GM19468 (cell line): Measurements from ENCODE around the gene ATXN10.

ENCODE experiments used
- ATAC-seq: cut with Tn5 transposase; IDR thresholded peaks from one replicate; pipeline ENCODE4 v1.9.1; 2021; ENCODE audit warnings: mild to moderate bottlenecking, moderate library complexity, moderate number of reproducible peaks; ENCODE audit not compliant: unreplicated experiment; ENCODE audit errors: extremely low read depth

ATXN10 gene

GRCh38 chr22:45838305-45838887 lies 166.8 kb downstream of the ATXN10 start:
- no peak for ATAC-seq

DNA sequence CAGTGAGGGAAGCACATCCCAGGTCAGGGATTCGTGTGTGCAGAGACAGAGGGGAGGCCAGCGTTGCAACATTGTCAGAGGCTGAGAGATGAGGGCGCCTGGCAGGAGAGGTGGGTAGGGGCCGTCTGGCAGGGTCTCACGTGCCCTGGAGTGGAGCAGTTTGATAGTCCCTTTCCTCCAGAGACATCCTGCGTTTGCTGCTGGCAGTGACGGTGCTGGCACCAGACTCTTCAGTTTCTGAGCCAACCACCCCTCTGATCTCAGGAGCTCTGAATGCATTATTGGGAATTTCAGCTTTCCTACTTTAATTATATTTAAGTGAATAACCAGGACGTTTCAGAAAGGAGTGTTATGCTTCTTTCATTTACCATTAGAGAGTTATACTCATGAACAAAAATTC lies 168.8 kb downstream of the ATXN10 start:
- no peak for ATAC-seq

GRCh38 chr22:45842291-45842991 lies 170.8 kb downstream of the ATXN10 start:
- no peak for ATAC-seq

DNA sequence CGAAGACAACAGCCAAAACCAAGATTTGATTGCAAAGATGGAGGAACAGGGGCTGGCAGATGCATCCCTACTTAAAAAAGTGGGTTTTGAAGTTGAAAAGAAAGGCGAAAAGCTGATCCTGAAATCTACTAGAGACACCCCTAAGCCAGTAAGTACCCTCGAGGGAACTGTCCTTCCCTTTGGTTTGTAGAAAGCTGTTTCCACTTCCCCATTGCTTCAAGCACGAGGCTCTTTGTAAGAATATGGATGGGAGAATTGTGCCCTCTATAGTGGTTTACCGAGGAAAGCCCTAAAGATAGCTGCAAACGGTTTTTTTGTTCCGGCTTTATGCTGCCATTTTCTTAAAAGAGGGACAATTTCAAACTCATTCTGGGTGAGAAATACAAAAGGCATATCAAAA lies 171.4 kb downstream of the ATXN10 start:
- ATAC-seq = no peak

- ATAC-seq = no peak
Observed at GRCh38 chr22:45843986-45844385, 172.4 kb downstream of the ATXN10 start.

DNA sequence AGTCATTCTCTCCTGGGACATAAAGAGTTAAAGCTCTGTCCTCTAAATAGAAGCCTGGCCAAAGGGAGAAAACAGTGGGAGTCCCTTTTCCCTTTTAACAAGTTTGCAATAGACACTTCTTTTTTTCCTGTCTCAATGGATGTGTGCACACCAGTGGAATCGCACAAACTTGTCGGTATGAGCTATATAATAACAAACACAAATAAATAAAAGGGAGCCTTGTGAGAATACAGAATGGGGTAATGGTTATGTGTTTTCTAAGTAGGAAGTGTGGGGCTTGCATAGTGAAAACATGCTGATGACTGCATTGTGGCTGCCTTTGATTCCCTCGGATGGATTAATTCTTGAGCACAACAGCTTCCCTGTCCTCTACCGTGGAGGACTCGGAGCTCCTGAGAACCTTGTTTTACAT lies 173.4 kb downstream of the ATXN10 start:
- ATAC-seq = no peak

- no peak for ATAC-seq
Observed at GRCh38 chr22:45846952-45847351, 175.3 kb downstream of the ATXN10 start.

- no peak for ATAC-seq
Observed at GRCh38 chr22:45848904-45849303, 177.3 kb downstream of the ATXN10 start.

DNA sequence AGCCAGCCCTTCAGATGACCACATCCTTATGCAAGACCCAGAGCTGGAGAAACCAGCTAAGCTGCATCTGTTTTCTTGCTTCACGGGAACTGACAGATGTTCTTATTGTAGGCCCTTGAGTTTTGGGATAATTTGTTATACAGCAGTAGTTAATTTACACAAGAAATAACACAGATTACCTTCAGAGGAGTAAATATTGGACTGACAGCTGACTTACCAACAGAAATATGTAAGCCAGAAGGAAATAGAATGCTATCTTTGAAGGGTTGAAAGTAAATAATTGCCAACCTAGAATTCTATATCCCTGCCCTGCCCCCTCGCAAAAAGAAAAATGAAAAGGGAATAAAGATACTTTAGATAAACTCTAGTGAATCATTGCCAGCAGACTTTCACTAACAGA lies 181.2 kb downstream of the ATXN10 start:
- no peak for ATAC-seq

- ATAC-seq = no peak
Observed at GRCh38 chr22:45855961-45856360, 184.3 kb downstream of the ATXN10 start.

- no peak for ATAC-seq
Observed at GRCh38 chr22:45857519-45857918, 185.9 kb downstream of the ATXN10 start.

GRCh38 chr22:45859231-45860161 lies 187.9 kb downstream of the ATXN10 start:
- no peak for ATAC-seq

DNA sequence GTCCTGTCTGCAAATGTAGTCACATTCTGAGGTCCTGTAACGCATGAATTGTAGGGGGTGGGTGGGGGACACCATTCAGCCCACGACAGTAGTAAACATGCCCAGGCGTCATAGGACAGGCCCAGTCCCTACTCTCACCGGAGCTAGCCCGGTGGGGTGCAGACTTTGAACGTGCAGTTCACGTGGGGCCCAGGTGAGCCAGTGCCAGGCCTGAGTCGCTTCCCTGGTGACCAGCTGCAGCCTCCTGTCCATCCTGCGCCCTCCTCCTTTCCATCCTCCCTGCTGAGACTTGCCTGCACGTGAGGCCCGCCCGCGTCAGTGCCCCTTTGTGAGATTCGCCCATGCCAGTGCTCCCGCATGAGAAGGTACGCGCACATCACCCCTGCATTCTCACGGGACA lies 188.6 kb downstream of the ATXN10 start:
- ATAC-seq = no peak

DNA sequence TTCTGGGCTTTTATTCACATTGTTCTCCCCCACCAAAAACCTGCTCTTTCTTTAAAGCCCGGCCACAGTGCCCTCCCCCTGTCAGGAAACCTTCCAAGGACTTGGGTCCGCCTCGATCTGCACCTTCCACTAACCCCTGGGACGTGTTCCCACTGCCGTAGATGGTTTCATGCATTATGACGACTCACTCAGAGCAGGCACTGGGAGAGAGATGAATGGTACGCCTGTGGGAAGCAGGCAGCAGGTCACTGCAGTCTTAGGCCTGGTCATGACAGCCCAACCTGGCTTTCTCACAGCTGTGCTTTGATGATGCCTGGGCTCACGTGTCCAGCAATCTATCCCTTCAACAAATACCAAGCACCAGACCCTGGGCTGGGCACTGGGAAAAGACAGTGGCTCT lies 189.6 kb downstream of the ATXN10 start:
- no peak for ATAC-seq

- no peak for ATAC-seq
Observed at GRCh38 chr22:45863981-45864751, 192.5 kb downstream of the ATXN10 start.

GRCh38 chr22:45864959-45865476 lies 193.4 kb downstream of the ATXN10 start:
- no peak for ATAC-seq

GRCh38 chr22:45865561-45866125 lies 194.0 kb downstream of the ATXN10 start:
- no peak for ATAC-seq

DNA sequence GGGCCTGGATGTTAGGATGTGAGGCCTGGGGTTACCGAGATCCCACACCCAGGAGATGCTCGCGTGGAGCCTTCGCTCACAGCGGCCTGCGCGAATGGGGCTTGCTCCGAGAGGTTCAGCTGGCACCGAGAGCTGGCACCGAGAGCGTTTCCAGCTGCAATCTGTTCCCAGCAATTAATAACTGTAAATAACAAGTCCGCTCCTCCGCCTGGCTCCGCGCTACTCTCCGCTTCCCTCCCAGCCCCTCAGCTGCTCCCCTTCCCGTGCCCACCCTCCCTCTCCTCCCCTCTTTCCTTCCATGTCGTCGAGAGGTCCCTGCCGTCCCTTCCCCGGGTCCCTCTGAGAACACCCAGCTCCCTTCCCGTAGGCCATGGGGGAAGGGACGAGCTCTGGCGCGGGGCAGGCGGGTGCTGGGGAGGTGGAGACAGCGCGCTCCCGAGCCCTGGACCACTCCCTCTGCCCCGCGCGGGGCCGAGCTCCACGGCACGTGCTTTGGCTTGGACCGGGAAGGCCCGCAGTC lies 194.6 kb downstream of the ATXN10 start:
- ATAC-seq = no peak

GRCh38 chr22:45866646-45867117 lies 195.0 kb downstream of the ATXN10 start:
- ATAC-seq = no peak
